ENCODE data around the gene ST6GALNAC4. TPM values are rescaled to one million over a fixed set of nuclear protein-coding genes. Genes with fewer than 3 reads are reported as not detected.

Gene ST6GALNAC4
- total RNA-seq (2022) = 12.1 and 13.2 TPM in 2 replicates
- percentile 38 among the genes with signal in this experiment for Bru-seq, nascent RNA
- BruChase-seq, experiment 1, labeled RNA remaining after a 2-hour chase = percentile 38 among the genes with signal in this experiment
- percentile 47 among the genes with signal in this experiment for BruChase-seq, experiment 2, labeled RNA remaining after a 6-hour chase
- long read RNA-seq, partial matches to known transcripts = 0 of 3 reads
- long read RNA-seq, other reads (novel, unspliced or antisense) = 2 of 3 reads

GRCh38 chr9:127916720-127917581 lies at the start of gene ST6GALNAC4:
TSS of gene ST6GALNAC4 (minus strand) at chr9:127917041. CDS start at chr9:127916419, 622 bp downstream.
- H3K9me3 Mint-ChIP-seq (ENCODE audit: unreplicated experiment) = no peaks in the 10 kb centered on the region
- peaks cover 48% of the 10 kb centered on the region for H3K4me1 ChIP-seq

GRCh38 chr9:127965953-127966352 lies 49.1 kb upstream of the ST6GALNAC4 start:
- Mint-ChIP-seq H3K27ac (ENCODE audit: unreplicated experiment) (peak overlapping the region; percentile 98), H3K36me3 (ENCODE audit: insufficient read depth, unreplicated experiment) (peaks cover 33% of the 10 kb centered on the region), H3K4me3 (ENCODE audit: unreplicated experiment) (no peak overlapping the region), H3K4me1 (ENCODE audit: low read depth, unreplicated experiment) (peaks cover 12% of the 10 kb centered on the region), H3K9me3 (ENCODE audit: unreplicated experiment) (no peaks in the 10 kb centered on the region), H3K27me3 (ENCODE audit: insufficient read depth, unreplicated experiment) (no peaks in the 10 kb centered on the region)
- Histone ChIP-seq H3K4me3 (ENCODE audit: low read depth, low read length) (no peak overlapping the region), H3K36me3 (ENCODE audit: control insufficient read depth, insufficient read depth, low read length) (no peaks in the 10 kb centered on the region), H3K27me3 (replicated peaks; ENCODE audit: control insufficient read depth, insufficient read depth, low read length) (no peaks in the 10 kb centered on the region), H3K4me1 (peaks cover 30% of the 10 kb centered on the region), H3K9me3 (no peaks in the 10 kb centered on the region)
- ChIA-PET POLR2A (no interaction called here), CTCF (interaction anchor here (0.8 kb wide), 1 partner anchor 12 kb away, joined by 3 read pairs; no protein-coding TSS in a partner anchor)
- no peak for DNase-seq
- BruUV-seq (replicated peaks) = no TSS peak
- intact Hi-C loops (cut with micrococcal nuclease; ENCODE audit: unreplicated experiment) = loop anchor here (1.0 kb wide), 1 partner anchor 12 kb away; no protein-coding TSS in a partner anchor
- no peak for TF ChIP-seq CTCF (IDR thresholded peaks at IDR 0.05; ENCODE audit: insufficient read depth in 1 of 2, low read depth in 1 of 2, low read length in 1 of 2, severe bottlenecking in 1 of 2, unreplicated experiment in 1 of 2)

More at GRCh38 chr9:127916720-127917581, at the start of gene ST6GALNAC4:
- no peaks in the 10 kb centered on the region for H3K9me3 ChIP-seq
- Mint-ChIP-seq H3K4me1 (ENCODE audit: low read depth, unreplicated experiment) (peaks cover 7% of the 10 kb centered on the region), H3K36me3 (ENCODE audit: insufficient read depth, unreplicated experiment) (no peaks in the 10 kb centered on the region), H3K27ac (ENCODE audit: unreplicated experiment) (no peak within 1 kb of the TSS), H3K27me3 (ENCODE audit: insufficient read depth, unreplicated experiment) (no peaks in the 10 kb centered on the region), H3K4me3 (ENCODE audit: unreplicated experiment) (peak within 1 kb of the TSS; percentile 72)
- ChIA-PET POLR2A (interaction anchor here (0.6 to 1.0 kb wide), 7 partner anchors 32 to 529 kb away, joined by 3 to 7 read pairs (median 5); no protein-coding TSS in a partner anchor), CTCF (interaction anchor here (0.6 to 1.7 kb wide), 7 partner anchors 9 to 182 kb away, joined by 3 to 12 read pairs (median 5); partner anchors contain the start of genes PIP5KL1 and TOR2A)
- no peak for TF ChIP-seq CTCF (IDR thresholded peaks at IDR 0.05; ENCODE audit: insufficient read depth in 1 of 2, low read depth in 1 of 2, low read length in 1 of 2, severe bottlenecking in 1 of 2, unreplicated experiment in 1 of 2)
- BruUV-seq (replicated peaks) = no TSS peak
- peak within 1 kb of the TSS; percentile 62 for H3K4me3 ChIP-seq (ENCODE audit: low read depth, low read length)
- H3K27me3 ChIP-seq (replicated peaks; ENCODE audit: control insufficient read depth, insufficient read depth, low read length) = no peaks in the 10 kb centered on the region
- intact Hi-C loops (cut with micrococcal nuclease; ENCODE audit: unreplicated experiment) = loop anchor here (2.0 to 10.0 kb wide), 5 partner anchors 45 to 692 kb away; partner anchors contain the start of genes CDK9, FPGS and TOR2A
- peak; percentile 91 to 94 for DNase-seq
- no peaks in the 10 kb centered on the region for H3K36me3 ChIP-seq (ENCODE audit: control insufficient read depth, insufficient read depth, low read length)

- no peak overlapping the region for H3K4me3 Mint-ChIP-seq (ENCODE audit: unreplicated experiment)
- ChIA-PET POLR2A (no interaction called here), CTCF (no interaction called here)
- intact Hi-C loops (cut with micrococcal nuclease; ENCODE audit: unreplicated experiment) = no loop called here
- H3K27ac Mint-ChIP-seq (ENCODE audit: unreplicated experiment) = peak overlapping the region; percentile 78
- TF ChIP-seq CTCF (IDR thresholded peaks at IDR 0.05; ENCODE audit: insufficient read depth in 1 of 2, low read depth in 1 of 2, low read length in 1 of 2, severe bottlenecking in 1 of 2, unreplicated experiment in 1 of 2) = no peak
- DNase-seq = no peak
- Histone ChIP-seq H3K9me3 (no peaks in the 10 kb centered on the region), H3K36me3 (ENCODE audit: control insufficient read depth, insufficient read depth, low read length) (no peaks in the 10 kb centered on the region), H3K4me1 (peaks cover 18% of the 10 kb centered on the region), H3K27me3 (replicated peaks; ENCODE audit: control insufficient read depth, insufficient read depth, low read length) (no peaks in the 10 kb centered on the region), H3K4me3 (ENCODE audit: low read depth, low read length) (no peak overlapping the region)
- BruUV-seq (replicated peaks) = no TSS peak
- H3K27me3 Mint-ChIP-seq (ENCODE audit: insufficient read depth, unreplicated experiment) = no peaks in the 10 kb centered on the region
- H3K4me1 Mint-ChIP-seq (ENCODE audit: low read depth, unreplicated experiment) = peaks cover 12% of the 10 kb centered on the region
- H3K36me3 Mint-ChIP-seq (ENCODE audit: insufficient read depth, unreplicated experiment) = peaks cover 33% of the 10 kb centered on the region
- no peaks in the 10 kb centered on the region for H3K9me3 Mint-ChIP-seq (ENCODE audit: unreplicated experiment)
Observed at GRCh38 chr9:127963359-127964064, 46.7 kb upstream of the ST6GALNAC4 start.

Data from Caco-2 (cell line).